GM21723 (cell line): Measurements from ENCODE around the gene MYH11.
A peak's percentile ranks its signal among the peaks of the same experiment; 100 is the strongest.

Experiments used
- ATAC-seq: cut with Tn5 transposase; IDR thresholded peaks from one replicate; pipeline ENCODE4 v1.9.1; 2021; ENCODE audit warnings: mild to moderate bottlenecking, moderate library complexity; ENCODE audit not compliant: unreplicated experiment

MYH11 gene

GRCh38 chr16:15856901-15857698 lies at the start of gene MYH11:
TSS of gene MYH11 (minus strand) at chr16:15857028. CDS start at chr16:15838252, 18,776 bp downstream.
- ATAC-seq = no peak

GRCh38 chr16:15906439-15906838 lies 49.6 kb upstream of the MYH11 start:
- no peak for ATAC-seq

- ATAC-seq = no peak
Observed at GRCh38 chr16:15903960-15904359, 47.1 kb upstream of the MYH11 start.

- no peak for ATAC-seq
Observed at GRCh38 chr16:15900901-15901500, 44.2 kb upstream of the MYH11 start.

- ATAC-seq = no peak
Observed at GRCh38 chr16:15900357-15900756, 43.5 kb upstream of the MYH11 start.

- peak; percentile 74 for ATAC-seq
Observed at GRCh38 chr16:15899538-15900100, 42.8 kb upstream of the MYH11 start.

GRCh38 chr16:15898654-15899053 lies 41.8 kb upstream of the MYH11 start:
- ATAC-seq = no peak

- ATAC-seq = peak; percentile 73
Observed at GRCh38 chr16:15897834-15898254, 41.0 kb upstream of the MYH11 start.

- no peak for ATAC-seq
Observed at GRCh38 chr16:15897121-15897780, 40.4 kb upstream of the MYH11 start.

- ATAC-seq = no peak
Observed at GRCh38 chr16:15894571-15895374, 37.9 kb upstream of the MYH11 start.

GRCh38 chr16:15891508-15891907 lies 34.7 kb upstream of the MYH11 start:
- no peak for ATAC-seq

- peak; percentile 97 for ATAC-seq
Observed at GRCh38 chr16:15888072-15888976, 31.5 kb upstream of the MYH11 start, which contains the start of gene CEP20. TSS of gene CEP20 (minus strand) at chr16:15888603. CDS start at chr16:15888585, 18 bp downstream.

- ATAC-seq = no peak
Observed at GRCh38 chr16:15887283-15887682, 30.5 kb upstream of the MYH11 start.

- no peak for ATAC-seq
Observed at GRCh38 chr16:15886078-15886477, 29.2 kb upstream of the MYH11 start.

- no peak for ATAC-seq
Observed at GRCh38 chr16:15885560-15886001, 28.8 kb upstream of the MYH11 start.

GRCh38 chr16:15882563-15882962 lies 25.7 kb upstream of the MYH11 start:
- ATAC-seq = no peak

- ATAC-seq = no peak
Observed at GRCh38 chr16:15881794-15882379, 25.1 kb upstream of the MYH11 start.

- no peak for ATAC-seq
Observed at GRCh38 chr16:15880434-15881308, 23.8 kb upstream of the MYH11 start.
